Measurements from ENCODE around the gene LSAMP. TPM values are rescaled to one million over a fixed set of nuclear protein-coding genes. Genes with fewer than 3 reads are reported as not detected.

The LSAMP gene
- total RNA-seq, 1 donor from 2014 or later = not detected

DNA sequence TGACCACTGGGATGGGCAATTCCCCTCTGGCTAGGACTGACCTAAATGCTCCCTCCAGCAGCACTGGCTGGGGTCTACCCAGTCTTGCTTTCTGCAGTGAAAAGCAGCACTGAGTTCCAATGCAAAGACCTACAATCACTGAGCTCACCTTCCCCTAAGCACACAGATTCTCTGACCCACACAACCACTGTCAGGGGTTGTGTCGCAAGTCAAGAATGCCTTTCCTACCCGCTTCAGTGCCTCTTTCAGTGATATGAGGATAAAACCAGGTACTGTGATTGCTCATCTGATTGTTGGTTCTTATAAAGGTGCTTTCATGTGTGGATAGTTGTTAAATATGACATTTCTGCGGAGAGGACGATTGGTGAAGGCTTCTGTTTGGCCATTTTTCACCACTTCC, 476.4 kb downstream of the LSAMP start:
- DNase-seq (ENCODE audit: low read depth in 2 of 2) = no peak

DNA sequence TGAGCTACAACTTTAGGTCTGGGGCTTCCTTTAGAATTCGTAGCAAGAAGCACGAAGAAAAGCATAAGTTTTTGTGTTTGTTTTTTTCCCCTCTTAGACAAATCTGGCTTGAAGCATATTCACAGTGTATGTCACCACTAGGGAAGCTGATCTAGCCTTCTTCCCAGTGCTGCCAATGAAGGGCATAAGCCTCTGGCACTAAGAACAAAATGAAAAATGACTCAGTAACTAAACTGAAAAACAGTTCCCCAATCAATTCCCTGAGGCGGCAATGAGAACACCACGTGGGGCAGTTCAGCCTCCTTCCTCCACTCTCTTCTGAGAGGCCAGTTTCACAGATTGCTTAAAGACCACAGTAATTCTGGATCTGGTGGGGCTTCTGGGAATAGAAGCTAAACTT, 483.9 kb downstream of the LSAMP start:
- no peak for DNase-seq (ENCODE audit: low read depth in 2 of 2)

GRCh38 chr3:115960799-115961198, 484.5 kb downstream of the LSAMP start:
- DNase-seq (ENCODE audit: low read depth in 2 of 2) = no peak

DNA sequence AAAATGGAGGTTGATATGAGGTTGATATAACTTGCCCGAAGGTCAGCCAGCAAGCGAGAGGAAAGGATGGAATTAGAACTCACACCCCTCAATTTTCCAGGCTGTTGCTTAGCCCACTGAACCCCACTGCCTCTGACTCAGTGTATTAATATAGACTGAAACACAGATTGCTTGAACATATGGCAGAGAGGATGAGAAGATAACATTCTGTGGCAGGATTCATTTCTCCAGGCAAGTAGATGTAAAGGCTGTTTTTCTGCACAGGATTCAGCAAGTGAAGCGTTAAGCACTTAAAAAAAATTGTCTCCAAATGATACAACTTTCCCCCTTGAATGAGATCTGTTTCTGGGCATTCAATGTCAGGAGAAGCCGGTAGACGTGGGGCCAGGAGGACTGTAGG, 486.8 kb downstream of the LSAMP start:
- no peak for DNase-seq (ENCODE audit: low read depth in 2 of 2)

- no peak for DNase-seq (ENCODE audit: low read depth in 2 of 2)
Measured at GRCh38 chr3:115947325-115947724, 498.0 kb downstream of the LSAMP start.

- DNase-seq (ENCODE audit: low read depth in 2 of 2) = no peak
Measured at GRCh38 chr3:115943579-115943978, 501.7 kb downstream of the LSAMP start.

DNA sequence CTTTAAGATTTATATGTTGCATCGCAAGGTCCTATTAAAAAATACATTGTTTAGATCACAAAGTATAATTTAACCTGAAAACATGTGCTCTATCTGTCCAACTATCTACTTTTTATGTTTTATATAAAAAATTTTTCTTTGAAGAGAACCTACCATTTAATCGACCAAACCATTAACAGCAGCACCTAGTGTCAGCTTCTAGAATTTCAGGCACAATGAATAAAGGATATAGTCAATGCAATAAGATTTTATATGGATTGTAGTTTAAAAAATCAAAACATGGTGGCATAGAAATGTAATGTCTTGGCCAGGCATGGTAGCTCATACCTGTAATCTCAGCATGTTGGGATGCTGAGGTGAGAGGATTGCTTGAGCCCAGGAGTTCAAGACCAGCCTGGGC, 508.2 kb downstream of the LSAMP start:
- DNase-seq (ENCODE audit: low read depth in 2 of 2) = no peak

DNA sequence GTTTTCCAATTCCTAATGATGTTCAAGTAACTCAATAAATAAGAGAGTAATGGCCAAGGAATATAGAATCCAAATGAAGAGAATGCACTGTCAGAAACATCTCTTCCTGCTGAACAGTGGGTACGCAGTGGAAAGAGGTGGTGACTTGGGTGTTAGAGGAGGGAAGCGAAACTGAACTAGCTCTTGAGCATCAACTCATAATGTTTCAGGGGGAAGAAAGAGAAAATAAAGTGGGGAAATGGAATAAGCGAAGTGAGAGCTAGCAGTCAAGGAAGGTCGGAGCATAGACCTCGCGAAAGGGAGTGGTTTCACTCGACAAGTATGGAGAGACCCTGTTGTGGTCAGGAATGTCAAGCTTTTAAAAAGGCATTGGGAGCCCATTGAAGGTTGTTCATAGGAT, 512.5 kb downstream of the LSAMP start:
- no peak for DNase-seq (ENCODE audit: low read depth in 2 of 2)

DNA sequence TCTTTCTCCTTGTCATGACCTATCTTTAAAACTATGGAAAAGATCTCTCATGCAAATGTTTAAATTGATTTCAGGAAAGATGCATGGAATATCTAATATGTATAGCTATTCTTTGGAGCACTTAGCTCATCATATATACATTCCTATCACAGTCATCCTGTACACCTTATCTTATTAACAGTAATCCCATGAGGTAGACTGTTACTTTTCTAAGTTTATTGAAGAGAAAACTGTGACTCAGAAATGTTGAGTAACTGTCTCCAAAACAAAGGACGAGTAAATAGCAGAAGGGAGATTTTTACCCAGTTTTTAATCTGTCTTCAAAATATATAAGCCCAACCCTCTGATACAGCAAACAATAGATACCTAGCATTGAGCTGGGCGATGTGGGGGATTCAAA, 513.7 kb downstream of the LSAMP start:
- no peak for DNase-seq (ENCODE audit: low read depth in 2 of 2)

- no peak for DNase-seq (ENCODE audit: low read depth in 2 of 2)
Measured at GRCh38 chr3:115930922-115931321, 514.4 kb downstream of the LSAMP start.

DNA sequence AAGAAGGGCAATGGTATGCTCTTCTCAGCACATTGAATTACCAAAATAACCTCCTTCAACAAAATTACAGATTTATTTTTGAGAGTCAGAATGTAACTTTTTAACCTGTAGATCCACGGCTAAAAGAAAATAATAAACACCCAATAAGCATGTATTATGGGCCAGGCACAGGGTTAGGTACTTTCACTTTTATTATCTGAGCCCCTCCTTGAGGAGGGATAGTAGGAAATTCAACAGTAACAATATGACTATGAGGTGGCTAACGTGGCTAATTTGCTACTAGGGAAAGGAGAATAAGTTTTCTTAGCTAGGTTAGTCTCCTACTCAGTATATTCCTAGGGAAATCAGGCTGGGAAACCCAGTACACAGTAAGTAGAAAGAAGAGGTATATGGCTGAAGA, 515.1 kb downstream of the LSAMP start:
- DNase-seq (ENCODE audit: low read depth in 2 of 2) = no peak

- DNase-seq (ENCODE audit: low read depth in 2 of 2) = no peak
Measured at GRCh38 chr3:115928376-115928775, 516.9 kb downstream of the LSAMP start.

GRCh38 chr3:115927197-115927596, 518.1 kb downstream of the LSAMP start:
- DNase-seq (ENCODE audit: low read depth in 2 of 2) = no peak

GRCh38 chr3:115922681-115923347, 522.5 kb downstream of the LSAMP start:
- DNase-seq (ENCODE audit: low read depth in 2 of 2) = peak in 1 of 2 donors; percentile 4

DNA sequence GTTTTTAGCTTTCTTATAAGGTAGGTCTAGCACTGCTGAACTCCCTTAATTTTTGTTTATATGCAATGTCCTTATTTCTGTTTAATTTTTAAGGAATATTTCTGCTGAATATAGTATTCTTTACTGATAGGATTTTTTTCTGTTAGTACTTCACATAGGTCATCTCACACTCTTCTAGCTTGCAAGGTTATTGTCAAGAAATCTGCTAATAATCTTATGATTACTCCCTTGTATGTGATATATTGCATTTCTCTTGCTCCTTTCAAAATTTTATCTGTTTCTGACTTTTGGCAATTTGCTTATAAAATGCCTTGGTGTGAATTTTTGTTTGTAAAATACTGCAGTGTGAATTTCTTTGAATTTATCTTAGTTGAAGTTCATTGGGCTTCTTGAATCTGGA, 523.6 kb downstream of the LSAMP start:
- no peak for DNase-seq (ENCODE audit: low read depth in 2 of 2)

DNA sequence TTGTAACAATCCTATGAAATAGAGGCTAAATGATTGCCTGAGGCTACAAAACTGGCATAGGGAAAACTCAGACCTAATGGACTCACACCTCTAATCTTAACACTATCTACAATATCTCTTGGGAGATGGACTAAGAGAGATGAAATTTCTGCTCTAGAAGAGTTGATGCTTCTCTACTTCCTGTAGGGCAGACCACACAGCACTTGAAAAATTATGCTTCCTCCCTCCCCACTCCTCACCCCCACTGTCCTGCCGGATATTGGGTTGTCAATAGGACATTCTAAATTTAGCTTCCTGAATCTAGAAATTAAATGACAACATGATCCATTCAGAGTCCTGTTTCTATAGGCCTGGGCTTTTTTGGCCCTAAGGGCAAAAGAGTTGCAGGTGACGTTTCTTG, 526.4 kb downstream of the LSAMP start:
- DNase-seq (ENCODE audit: low read depth in 2 of 2) = no peak

GRCh38 chr3:115916866-115917265, 528.4 kb downstream of the LSAMP start:
- no peak for DNase-seq (ENCODE audit: low read depth in 2 of 2)

DNA sequence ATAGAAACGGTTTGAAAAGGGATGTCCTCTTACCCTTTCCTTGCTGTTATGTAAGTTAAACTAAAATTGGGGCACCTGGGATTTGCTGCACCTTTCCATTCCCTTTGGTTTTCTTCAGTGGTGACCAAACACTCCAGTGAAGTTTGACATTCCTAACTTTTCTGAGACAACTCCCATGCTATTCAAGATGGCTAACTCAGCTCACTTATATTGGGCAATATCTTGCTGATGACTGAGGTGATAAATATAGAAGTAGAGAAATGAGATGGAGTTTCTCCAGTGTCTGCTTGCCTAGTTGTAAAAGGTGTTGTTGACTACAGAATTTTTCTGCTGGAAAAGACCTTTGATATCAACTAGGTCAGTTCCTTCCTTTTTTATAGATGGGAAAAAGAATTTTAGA, 530.2 kb downstream of the LSAMP start:
- no peak for DNase-seq (ENCODE audit: low read depth in 2 of 2)

GRCh38 chr3:115913069-115913686, 532.1 kb downstream of the LSAMP start:
- DNase-seq (ENCODE audit: low read depth in 2 of 2) = no peak

DNA sequence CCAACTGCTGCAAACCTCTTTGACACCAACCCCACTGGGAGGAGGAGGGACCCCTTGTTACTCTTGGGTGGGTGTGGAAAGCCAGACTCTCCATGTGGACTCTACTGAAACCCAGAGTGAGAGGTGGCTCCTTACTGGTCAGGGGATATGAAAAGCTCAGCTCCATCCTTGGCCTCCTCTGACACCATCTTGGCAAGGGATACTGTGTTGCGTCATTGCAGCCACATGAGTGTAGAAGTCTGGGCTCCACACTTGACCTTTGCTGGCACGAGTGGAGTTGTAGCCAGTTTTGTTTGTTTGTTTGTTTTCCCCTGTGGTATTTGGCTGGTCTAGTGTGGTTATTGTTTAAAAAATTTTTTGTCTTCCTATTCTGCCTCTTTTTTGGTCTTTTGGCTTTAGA, 532.9 kb downstream of the LSAMP start:
- DNase-seq (ENCODE audit: low read depth in 2 of 2) = no peak

GRCh38 chr3:115905871-115906270, 539.4 kb downstream of the LSAMP start:
- DNase-seq (ENCODE audit: low read depth in 2 of 2) = no peak

- no peak for DNase-seq (ENCODE audit: low read depth in 2 of 2)
Measured at GRCh38 chr3:115903843-115904242, 541.4 kb downstream of the LSAMP start.

DNA sequence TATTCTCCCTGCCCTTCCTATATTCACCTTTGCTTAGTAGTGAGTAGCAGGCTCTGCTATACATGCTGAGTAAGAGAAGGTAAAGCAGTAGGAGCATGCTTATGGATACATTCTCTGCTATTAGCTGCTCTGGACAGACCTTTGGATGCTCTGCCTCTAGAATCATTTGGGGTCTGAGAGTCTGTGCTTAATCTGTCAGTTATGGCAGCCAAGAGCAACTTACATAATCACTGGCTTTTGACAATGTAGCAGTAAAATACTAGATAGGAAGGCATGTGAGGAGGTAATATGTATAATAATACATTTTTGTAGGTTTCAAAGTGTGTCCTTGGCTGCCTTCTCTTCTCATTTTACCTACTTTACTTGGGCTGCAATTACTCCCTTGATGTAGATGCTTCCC, 544.3 kb downstream of the LSAMP start:
- DNase-seq (ENCODE audit: low read depth in 2 of 2) = no peak

- DNase-seq (ENCODE audit: low read depth in 2 of 2) = no peak
Measured at GRCh38 chr3:115899535-115899934, 545.8 kb downstream of the LSAMP start.
